ENCODE results near the gene HSCB. TPM values are rescaled to one million over a fixed set of nuclear protein-coding genes. Genes with fewer than 3 reads are reported as not detected.
"Not testable (repeated sequence)": the region's sequence is repeated elsewhere in the genome, so short reads cannot be mapped to it uniquely, and the experiment has no call there.

Gene HSCB
- total RNA-seq, 1 donor from 2014 or later = 15.6 TPM

GRCh38 chr22:28738876-28739275 lies 3.0 kb upstream of the HSCB start:
- DNase-seq (ENCODE audit: low read depth) = not testable (repeated sequence)

GRCh38 chr22:28741200-28741784 lies 547 bp upstream of the HSCB start:
- no peak for DNase-seq (ENCODE audit: low read depth)

GRCh38 chr22:28742562-28742962 lies 723 bp downstream of the HSCB start:
- DNase-seq (ENCODE audit: low read depth) = no peak

GRCh38 chr22:28743852-28744251 lies 2.0 kb downstream of the HSCB start:
- DNase-seq (ENCODE audit: low read depth) = no peak

GRCh38 chr22:28750471-28750881 lies 8.6 kb downstream of the HSCB start:
- no peak for DNase-seq (ENCODE audit: low read depth)

GRCh38 chr22:28754512-28754911 lies 12.7 kb downstream of the HSCB start:
- DNase-seq (ENCODE audit: low read depth) = not testable (repeated sequence)

GRCh38 chr22:28759861-28760560 lies 18.2 kb downstream of the HSCB start:
- DNase-seq (ENCODE audit: low read depth) = peak; percentile 43

- no peak for DNase-seq (ENCODE audit: low read depth)
Measured at GRCh38 chr22:28761449-28761755, 19.6 kb downstream of the HSCB start.

- not testable (repeated sequence) for DNase-seq (ENCODE audit: low read depth)
Measured at GRCh38 chr22:28762000-28762399, 20.2 kb downstream of the HSCB start.

- DNase-seq (ENCODE audit: low read depth) = no peak
Measured at GRCh38 chr22:28766628-28767027, 24.8 kb downstream of the HSCB start.

GRCh38 chr22:28768701-28769393 lies 27.0 kb downstream of the HSCB start:
- DNase-seq (ENCODE audit: low read depth) = no peak

- DNase-seq (ENCODE audit: low read depth) = no peak
Measured at GRCh38 chr22:28769394-28770085, 27.7 kb downstream of the HSCB start.

- DNase-seq (ENCODE audit: low read depth) = no peak
Measured at GRCh38 chr22:28771195-28771791, 29.5 kb downstream of the HSCB start.

- DNase-seq (ENCODE audit: low read depth) = peak; percentile 97
Measured at GRCh38 chr22:28772633-28773460, 31.0 kb downstream of the HSCB start, which contains the start of gene CCDC117. Gene CCDC117 (plus strand): TSS chr22:28772695. CDS start chr22:28772850, 155 bp downstream.

GRCh38 chr22:28773461-28773867 lies 31.6 kb downstream of the HSCB start:
- no peak for DNase-seq (ENCODE audit: low read depth)

GRCh38 chr22:28774378-28774777 lies 32.5 kb downstream of the HSCB start:
- no peak for DNase-seq (ENCODE audit: low read depth)

- DNase-seq (ENCODE audit: low read depth) = no peak
Measured at GRCh38 chr22:28779833-28780232, 38.0 kb downstream of the HSCB start.

GRCh38 chr22:28780296-28780695 lies 38.5 kb downstream of the HSCB start:
- no peak for DNase-seq (ENCODE audit: low read depth)

- DNase-seq (ENCODE audit: low read depth) = no peak
Measured at GRCh38 chr22:28783786-28784671, 42.2 kb downstream of the HSCB start.

- DNase-seq (ENCODE audit: low read depth) = no peak
Measured at GRCh38 chr22:28788601-28789000, 46.8 kb downstream of the HSCB start.
